ENCODE results near the gene DCANP1. TPM values are rescaled to one million over a fixed set of nuclear protein-coding genes. Genes with fewer than 3 reads are reported as not detected.

Gene DCANP1
- total RNA-seq, 2 donors from 2014 or later, result not detected

GRCh38 chr5:135481909-135482311, 34.8 kb upstream of the DCANP1 start:
- DNase-seq (ENCODE audit: low spot score), result no peak
- intact Hi-C loops (cut with DNase I), result no loop called here

DNA sequence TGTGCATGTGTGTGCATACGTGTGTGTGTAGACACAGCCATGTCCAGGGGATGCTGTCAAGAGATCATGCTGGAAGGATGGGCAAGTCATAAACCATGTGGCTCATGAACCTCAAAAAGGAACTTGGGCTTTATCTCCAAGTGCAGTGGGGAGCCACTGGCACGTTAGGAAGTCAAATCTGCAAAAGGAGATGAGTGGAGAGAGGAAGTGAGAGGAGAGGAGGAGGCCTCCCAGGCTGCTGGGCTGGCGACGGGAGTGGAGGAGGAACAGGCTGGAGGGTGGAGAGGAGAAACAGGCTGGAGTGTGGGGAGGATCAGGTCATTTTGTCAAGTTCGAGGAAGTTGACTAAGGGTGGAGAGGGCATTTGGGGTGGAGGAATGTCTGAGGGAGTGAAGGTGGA, 34.2 kb upstream of the DCANP1 start:
- intact Hi-C loops (cut with DNase I), result no loop called here
- no peak for DNase-seq (ENCODE audit: low spot score)

- intact Hi-C loops (cut with DNase I), result no loop called here
- DNase-seq (ENCODE audit: low spot score), result no peak
Measured at GRCh38 chr5:135480511-135480910, 33.4 kb upstream of the DCANP1 start.

DNA sequence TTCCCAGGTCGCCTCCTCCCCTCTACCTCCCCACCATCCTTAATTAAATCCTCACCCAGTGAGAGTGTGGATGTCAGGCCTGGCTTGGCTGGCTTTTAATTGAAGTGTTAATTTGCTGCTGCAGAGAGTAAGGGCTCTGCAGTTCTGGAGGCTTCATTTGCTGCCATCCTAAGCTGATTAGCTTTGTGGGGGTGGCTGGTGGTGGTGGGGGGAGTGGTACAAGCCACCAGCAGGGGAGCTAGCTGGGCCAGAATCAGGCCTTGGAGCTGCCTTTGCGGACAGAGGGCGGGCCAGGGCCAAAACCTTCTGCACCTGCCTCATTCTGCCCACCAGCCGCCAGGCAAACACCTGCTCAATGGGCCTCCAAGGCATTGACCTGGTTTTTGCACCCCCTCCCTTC, 31.8 kb upstream of the DCANP1 start:
- DNase-seq (ENCODE audit: low spot score), result no peak
- intact Hi-C loops (cut with DNase I), result no loop called here

GRCh38 chr5:135477613-135478066, 30.5 kb upstream of the DCANP1 start:
- no peak for DNase-seq (ENCODE audit: low spot score)
- intact Hi-C loops (cut with DNase I), result no loop called here

DNA sequence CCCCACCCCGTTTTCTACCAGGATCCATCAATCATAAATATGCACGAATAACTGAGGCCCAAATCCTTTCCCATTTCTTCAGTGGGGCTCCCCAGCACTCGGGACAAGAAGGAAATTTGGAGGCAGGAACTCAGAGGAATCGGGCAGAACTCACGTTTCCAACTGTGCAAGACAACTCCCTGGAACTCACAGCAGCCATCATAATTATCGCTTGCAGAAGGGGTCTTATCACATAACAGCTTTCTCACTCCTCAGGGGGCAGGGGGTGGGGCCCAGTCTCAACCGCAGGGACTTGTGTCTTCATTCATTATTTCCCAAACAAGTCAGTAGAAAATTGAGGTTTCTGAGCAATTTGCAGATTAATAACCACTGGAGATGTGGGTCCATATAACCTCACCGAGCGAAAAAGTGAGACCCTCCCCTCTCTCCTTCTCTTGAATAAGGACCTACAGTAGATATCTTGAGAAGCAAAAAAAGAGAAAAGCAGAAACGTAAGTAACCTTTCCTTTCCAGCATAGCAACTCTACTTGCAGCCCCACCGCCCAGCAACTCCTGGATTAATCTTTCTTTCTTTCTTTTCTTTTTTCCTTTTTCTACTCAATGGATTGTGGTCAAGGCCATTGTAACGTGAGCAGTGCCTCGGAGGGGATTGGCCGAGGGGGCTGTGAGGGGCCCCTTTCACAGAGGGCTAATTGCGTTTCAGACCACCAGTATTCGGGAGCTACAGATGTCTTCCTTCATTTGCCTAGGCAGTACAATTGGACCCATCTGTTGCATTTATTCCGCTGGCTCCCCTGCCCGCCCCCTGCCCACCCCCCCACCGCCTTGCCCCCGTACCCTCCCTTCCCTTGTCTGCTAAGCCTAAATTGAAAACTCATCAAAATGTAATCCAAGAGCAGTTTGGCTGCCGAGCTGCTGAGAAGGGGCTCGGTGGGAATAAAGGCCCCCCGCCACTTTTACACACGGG, 29.8 kb upstream of the DCANP1 start:
- intact Hi-C loops (cut with DNase I), result no loop called here

GRCh38 chr5:135473956-135474670, 27.0 kb upstream of the DCANP1 start:
- peak; percentile 42 for DNase-seq (ENCODE audit: low spot score)
- intact Hi-C loops (cut with DNase I), result no loop called here

More for the DNA sequence above, 29.8 kb upstream of the DCANP1 start:
- no peak for DNase-seq (ENCODE audit: low spot score)

- intact Hi-C loops (cut with DNase I), result no loop called here
- no peak for DNase-seq (ENCODE audit: low spot score)
Measured at GRCh38 chr5:135472141-135472540, 25.0 kb upstream of the DCANP1 start.

- peak; percentile 9 for DNase-seq (ENCODE audit: low spot score)
- intact Hi-C loops (cut with DNase I), result no loop called here
Measured at GRCh38 chr5:135471726-135472125, 24.6 kb upstream of the DCANP1 start.

DNA sequence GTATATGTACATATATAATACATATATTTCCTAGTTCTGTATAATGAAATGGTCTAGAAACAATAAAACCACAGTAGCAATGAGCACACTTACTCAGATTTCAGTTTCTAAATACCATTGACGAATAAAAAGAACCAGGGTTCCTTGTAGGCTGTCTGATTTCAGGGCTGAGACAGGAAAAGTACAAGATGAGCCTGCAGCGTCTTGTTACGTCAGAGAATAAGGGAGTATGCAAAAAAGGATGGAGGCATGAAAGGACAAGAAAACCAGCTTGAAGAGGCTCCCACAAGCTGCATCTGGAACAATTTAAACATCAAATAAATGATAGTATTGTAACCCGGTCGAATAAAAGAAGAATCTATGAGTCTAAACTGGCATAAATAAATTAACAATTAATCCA, 22.8 kb upstream of the DCANP1 start:
- DNase-seq (ENCODE audit: low spot score), result no peak
- intact Hi-C loops (cut with DNase I), result loop anchor here in 1 of 2 donors (5.0 kb wide), 1 partner anchor 1758 kb away; no protein-coding TSS in a partner anchor

DNA sequence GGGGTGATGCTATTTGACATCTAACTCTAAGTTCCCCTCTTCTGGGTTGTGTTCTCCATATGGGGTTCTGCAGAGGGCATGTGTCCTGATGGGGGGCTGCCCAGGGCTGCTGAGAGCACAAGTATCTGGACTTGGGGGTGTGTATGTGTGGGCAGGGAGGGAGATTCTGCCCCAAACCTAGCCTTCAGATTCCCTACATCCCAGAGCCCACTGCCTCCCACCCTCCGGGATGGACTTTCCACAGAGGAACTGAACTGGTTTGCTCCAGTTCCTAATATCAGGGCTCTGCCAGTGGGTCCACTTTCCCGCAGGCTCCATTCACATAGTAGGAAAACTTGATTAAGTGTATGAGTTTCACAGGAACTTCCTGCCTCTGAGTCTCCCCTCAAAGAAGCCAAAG, 21.4 kb upstream of the DCANP1 start:
- peak; percentile 64 for DNase-seq (ENCODE audit: low spot score)

GRCh38 chr5:135467871-135468485, 20.8 kb upstream of the DCANP1 start:
- intact Hi-C loops (cut with DNase I), result loop anchor here in 1 of 2 donors (5.0 kb wide), 1 partner anchor 1756 kb away; no protein-coding TSS in a partner anchor
- peak; percentile 48 for DNase-seq (ENCODE audit: low spot score)

More for the DNA sequence above, 21.4 kb upstream of the DCANP1 start:
- intact Hi-C loops (cut with DNase I), result loop anchor here in 1 of 2 donors (5.0 kb wide), 1 partner anchor 1756 kb away; no protein-coding TSS in a partner anchor

GRCh38 chr5:135467051-135467625, 20.0 kb upstream of the DCANP1 start:
- intact Hi-C loops (cut with DNase I), result loop anchor here in 1 of 2 donors (5.0 kb wide), 1 partner anchor 1755 kb away; no protein-coding TSS in a partner anchor
- peak; percentile 62 for DNase-seq (ENCODE audit: low spot score)

DNA sequence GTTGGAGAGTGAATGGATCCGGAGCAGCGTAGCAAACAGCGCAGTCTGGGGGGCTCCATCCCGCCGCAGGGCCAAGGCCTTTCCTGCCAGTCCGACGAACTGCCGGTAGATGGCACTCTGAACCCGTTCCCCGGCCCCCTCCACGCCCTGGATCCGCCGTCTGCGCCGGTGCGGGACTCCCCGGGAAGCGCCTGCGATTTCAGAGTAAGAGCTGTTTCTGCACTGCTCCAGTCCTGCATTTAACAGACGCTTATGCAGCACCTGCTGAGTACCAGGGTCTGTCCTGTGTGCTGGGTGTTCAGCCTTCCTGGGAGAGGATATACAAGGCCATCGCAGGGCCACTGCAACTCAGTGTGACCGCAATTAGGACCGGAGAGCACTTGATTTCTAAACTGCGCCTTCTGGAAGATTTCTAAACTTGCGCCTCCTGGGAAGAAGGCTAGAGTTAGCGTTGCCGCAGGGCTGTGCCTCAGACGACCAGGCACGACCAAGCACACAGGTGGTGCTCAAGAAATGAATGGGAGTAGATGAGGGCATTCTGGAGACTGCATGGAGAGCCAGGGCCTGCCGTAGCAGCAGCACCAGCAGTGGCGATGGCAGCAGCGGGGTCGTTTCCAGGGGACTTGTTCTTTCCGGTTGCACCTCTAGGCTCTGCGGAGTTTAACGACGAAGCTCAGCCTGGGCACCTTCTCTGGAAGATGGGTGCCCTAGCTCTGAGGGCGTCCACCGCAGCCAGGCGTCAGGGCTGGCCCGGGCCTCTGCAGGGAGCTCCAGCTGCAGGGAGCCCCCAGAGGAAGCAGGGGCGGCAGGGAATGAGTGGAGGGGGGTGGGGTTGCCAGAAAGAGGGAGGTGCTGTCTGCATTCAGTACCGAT, 19.3 kb upstream of the DCANP1 start:
- DNase-seq (ENCODE audit: low spot score), result peak; percentile 94
- intact Hi-C loops (cut with DNase I), result loop anchor here in 1 of 2 donors (5.0 kb wide), 1 partner anchor 1754 kb away; no protein-coding TSS in a partner anchor

- intact Hi-C loops (cut with DNase I), result loop anchor here (2.0 to 5.0 kb wide), 2 partner anchors 85 to 1753 kb away; no protein-coding TSS in a partner anchor
- peak; percentile 40 for DNase-seq (ENCODE audit: low spot score)
Measured at GRCh38 chr5:135465391-135466122, 18.4 kb upstream of the DCANP1 start.

- intact Hi-C loops (cut with DNase I), result loop anchor here in 1 of 2 donors (5.0 kb wide), 1 partner anchor 90 kb away; no protein-coding TSS in a partner anchor
- DNase-seq (ENCODE audit: low spot score), result peak; percentile 47
Measured at GRCh38 chr5:135462304-135462703, 15.2 kb upstream of the DCANP1 start.

- intact Hi-C loops (cut with DNase I), result loop anchor here in 1 of 2 donors (5.0 kb wide), 1 partner anchor 91 kb away; no protein-coding TSS in a partner anchor
- DNase-seq (ENCODE audit: low spot score), result peak; percentile 28
Measured at GRCh38 chr5:135461481-135462151, 14.5 kb upstream of the DCANP1 start.

Data from posterior vena cava (tissue), 2 donors.